NCI-H2107 treated with DMSO at 0.1 percent for 48 hours (cell line): ENCODE measurements around the gene FBRSL1.
"Not testable (repeated sequence)": the region's sequence is repeated elsewhere in the genome, so short reads cannot be mapped to it uniquely, and the experiment has no call there.

Experiments used
- DNase-seq: peaks from one replicate; lab custom pipeline; 2025; ENCODE audit not compliant: unreplicated experiment; lab: John Stamatoyannopoulos, UW

Gene FBRSL1

GRCh38 chr12:132470397-132470796, 19.6 kb upstream of the FBRSL1 start:
- DNase-seq: no peak

- no peak for DNase-seq
Observed at GRCh38 chr12:132471011-132471857, 18.7 kb upstream of the FBRSL1 start.

- DNase-seq: no peak
Observed at GRCh38 chr12:132471858-132472255, 18.1 kb upstream of the FBRSL1 start.

- no peak for DNase-seq
Observed at GRCh38 chr12:132472386-132472785, 17.6 kb upstream of the FBRSL1 start.

GRCh38 chr12:132474237-132474741, 15.7 kb upstream of the FBRSL1 start:
- no peak for DNase-seq

- not testable (repeated sequence) for DNase-seq
Observed at GRCh38 chr12:132474799-132475303, 15.1 kb upstream of the FBRSL1 start.

- DNase-seq: no peak
Observed at GRCh38 chr12:132475304-132476037, 14.5 kb upstream of the FBRSL1 start.

GRCh38 chr12:132476038-132476414, 13.9 kb upstream of the FBRSL1 start:
- DNase-seq: no peak

- no peak for DNase-seq
Observed at GRCh38 chr12:132476421-132476820, 13.5 kb upstream of the FBRSL1 start.

GRCh38 chr12:132477017-132477702, 12.8 kb upstream of the FBRSL1 start:
- no peak for DNase-seq

GRCh38 chr12:132477703-132478432, 12.1 kb upstream of the FBRSL1 start:
- no peak for DNase-seq

GRCh38 chr12:132478433-132478803, 11.5 kb upstream of the FBRSL1 start:
- DNase-seq: no peak

GRCh38 chr12:132478845-132479244, 11.1 kb upstream of the FBRSL1 start:
- no peak for DNase-seq

- no peak for DNase-seq
Observed at GRCh38 chr12:132479291-132479690, 10.7 kb upstream of the FBRSL1 start.

- DNase-seq: no peak
Observed at GRCh38 chr12:132479938-132480622, 9.9 kb upstream of the FBRSL1 start.

- DNase-seq: no peak
Observed at GRCh38 chr12:132480623-132481132, 9.3 kb upstream of the FBRSL1 start.

- no peak for DNase-seq
Observed at GRCh38 chr12:132481345-132481744, 8.6 kb upstream of the FBRSL1 start.

- no peak for DNase-seq
Observed at GRCh38 chr12:132481771-132482745, 7.9 kb upstream of the FBRSL1 start.

- DNase-seq: no peak
Observed at GRCh38 chr12:132482771-132483170, 7.2 kb upstream of the FBRSL1 start.
